ENCODE measurements around the gene EMC1. TPM values are rescaled to one million over a fixed set of nuclear protein-coding genes. Genes with fewer than 3 reads are reported as not detected.

EMC1 gene
- polyA plus RNA-seq, 1 of the 3 experiments (the other 2 are of a cell fraction), result 87.6 TPM

DNA sequence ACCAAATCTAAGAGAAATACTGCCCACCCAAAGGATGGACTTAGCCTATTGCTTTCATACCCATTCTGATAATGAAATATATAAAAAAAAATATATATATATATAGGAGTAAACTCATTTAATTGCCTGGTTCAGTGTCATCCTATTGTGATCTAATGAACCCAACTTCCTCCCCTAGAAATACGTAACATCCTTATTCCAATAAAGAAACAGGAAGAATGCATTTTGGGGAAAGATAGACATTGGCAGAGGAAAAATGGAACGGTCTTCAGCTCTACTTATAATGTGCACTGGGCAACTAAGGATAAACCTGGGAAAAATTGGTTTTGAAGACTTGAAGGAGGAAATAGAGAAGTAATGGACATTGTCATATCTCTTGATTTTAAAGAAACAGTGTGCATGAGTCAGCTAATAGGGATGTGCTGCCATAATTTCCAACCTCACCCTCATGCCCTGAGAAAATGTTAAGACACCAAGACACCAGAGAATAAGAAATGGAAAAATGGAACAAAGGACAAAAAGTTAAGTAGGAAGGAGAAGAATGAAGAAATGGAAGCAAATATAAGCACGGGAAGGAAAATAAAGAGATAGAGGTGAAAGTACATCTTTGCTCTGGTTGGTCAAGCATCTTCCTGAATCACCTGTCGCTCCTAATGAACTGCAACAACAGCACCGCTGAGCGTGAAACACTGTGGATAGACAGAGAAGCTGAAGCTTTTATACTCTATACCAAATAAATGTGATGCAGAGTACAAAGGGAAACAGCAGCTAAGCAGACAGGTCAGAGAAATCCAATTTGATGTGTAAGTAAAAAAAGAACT is 46.7 kb downstream of the EMC1 start:
- peaks cover 6 to 11% of the 10 kb centered on the region in 2 experiments for H3K36me3 ChIP-seq (replicated peaks in 1 of 2; ENCODE audit: control insufficient read depth in 1 of 2, insufficient read depth in 2 of 2, low read length in 1 of 2)
- peaks cover 13 to 24% of the 10 kb centered on the region in 2 experiments for H3K4me1 ChIP-seq (ENCODE audit: control insufficient read depth in 1 of 2, insufficient read depth in 2 of 2, low read depth in 1 of 2, low read length in 1 of 2)
- TF ChIP-seq RFX5 (IDR thresholded peaks at IDR 0.05; ENCODE audit: low read length), result no peak
- TF ChIP-seq JUND (IDR thresholded peaks at IDR 0.05), result peak; percentile 10; the same call in 1 of the 2 replicates
- peaks cover 97% of the 10 kb centered on the region for H4K20me1 ChIP-seq (ENCODE audit: insufficient read depth)
- H3K79me2 ChIP-seq (ENCODE audit: insufficient read depth), result peaks cover 100% of the 10 kb centered on the region
- H3K9me2 ChIP-seq, result no peaks in the 10 kb centered on the region
- no peak overlapping the region for H3K9ac ChIP-seq
- H3K9me3 ChIP-seq, result no peaks in the 10 kb centered on the region
- H3K4me2 ChIP-seq, result peak overlapping the region; percentile 12; the same call in 1 of the 2 replicates
- peaks cover 30% of the 10 kb centered on the region for H3F3A ChIP-seq (replicated peaks; ENCODE audit: insufficient read depth)
- POLR2A ChIA-PET, result no interaction called here
- CTCF ChIA-PET, result interaction anchor here (0.7 to 1.1 kb wide), 2 partner anchors 291 to 446 kb away, joined by 3 to 4 read pairs; no protein-coding TSS in a partner anchor
- H3K27ac ChIP-seq (ENCODE audit: low read depth in 2 of 2, low read length in 1 of 2), result peak overlapping the region in 1 of 2 experiments; percentile 41; a peak in 2 of 4 replicates
- no peak overlapping the region for H3K4me3 ChIP-seq (ENCODE audit: low read depth in 2 of 2, low read length in 1 of 2)
- no peaks in the 10 kb centered on the region for H3K27me3 ChIP-seq (ENCODE audit: insufficient read depth)
- 91% methylated on average over 6 of the region's 6 CpGs for WGBS (ENCODE audit: low lambda C conversion rate)
- DNase-seq, result no peak
- no peak overlapping the region for H2AFZ ChIP-seq (ENCODE audit: low read depth)

DNA sequence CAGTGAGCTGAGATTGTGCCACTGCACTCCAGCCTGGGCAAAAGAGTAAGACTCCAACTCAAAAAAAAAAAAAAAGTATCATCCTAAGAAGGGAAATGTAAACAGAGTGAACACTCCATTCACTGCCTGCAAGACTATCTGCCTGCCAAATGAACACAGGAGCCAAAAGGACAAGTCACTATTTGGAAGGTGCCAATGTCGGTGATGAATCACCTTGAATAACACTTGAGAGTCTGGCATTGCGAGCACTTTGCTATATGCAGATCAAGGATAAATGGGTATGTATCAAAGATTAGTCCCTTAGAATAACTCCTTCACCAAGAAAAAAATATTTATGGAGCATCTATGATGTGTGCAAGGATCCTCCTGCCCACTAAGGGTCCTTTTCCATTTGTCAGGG is 47.9 kb downstream of the EMC1 start:
- Histone ChIP-seq H3K4me3 (ENCODE audit: low read depth in 2 of 2, low read length in 1 of 2) (no peak overlapping the region), H3K79me2 (ENCODE audit: insufficient read depth) (peaks cover 100% of the 10 kb centered on the region), H3F3A (replicated peaks; ENCODE audit: insufficient read depth) (peaks cover 30% of the 10 kb centered on the region), H3K36me3 (replicated peaks in 1 of 2; ENCODE audit: control insufficient read depth in 1 of 2, insufficient read depth in 2 of 2, low read length in 1 of 2) (peaks cover 8 to 23% of the 10 kb centered on the region in 2 experiments), H2AFZ (ENCODE audit: low read depth) (no peak overlapping the region), H3K27me3 (ENCODE audit: insufficient read depth) (no peaks in the 10 kb centered on the region), H3K27ac (ENCODE audit: low read depth in 2 of 2, low read length in 1 of 2) (peak overlapping the region in 1 of 2 experiments; percentile 41; a peak in 1 of 4 replicates), H4K20me1 (ENCODE audit: insufficient read depth) (peaks cover 98% of the 10 kb centered on the region), H3K9me2 (no peaks in the 10 kb centered on the region), H3K9me3 (no peaks in the 10 kb centered on the region), H3K4me2 (no peak overlapping the region), H3K4me1 (ENCODE audit: control insufficient read depth in 1 of 2, insufficient read depth in 2 of 2, low read depth in 1 of 2, low read length in 1 of 2) (peaks cover 10 to 22% of the 10 kb centered on the region in 2 experiments), H3K9ac (no peak overlapping the region)
- ChIA-PET CTCF (no interaction called here), POLR2A (no interaction called here)
- no peak for DNase-seq
- no peak for TF ChIP-seq ELF1 (IDR thresholded peaks at IDR 0.05)
- TF ChIP-seq, protein P1, sequence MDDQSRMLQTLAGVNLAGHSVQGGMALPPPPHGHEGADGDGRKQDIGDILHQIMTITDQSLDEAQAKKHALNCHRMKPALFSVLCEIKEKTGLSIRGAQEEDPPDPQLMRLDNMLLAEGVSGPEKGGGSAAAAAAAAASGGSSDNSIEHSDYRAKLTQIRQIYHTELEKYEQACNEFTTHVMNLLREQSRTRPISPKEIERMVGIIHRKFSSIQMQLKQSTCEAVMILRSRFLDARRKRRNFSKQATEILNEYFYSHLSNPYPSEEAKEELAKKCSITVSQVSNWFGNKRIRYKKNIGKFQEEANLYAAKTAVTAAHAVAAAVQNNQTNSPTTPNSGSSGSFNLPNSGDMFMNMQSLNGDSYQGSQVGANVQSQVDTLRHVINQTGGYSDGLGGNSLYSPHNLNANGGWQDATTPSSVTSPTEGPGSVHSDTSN (IDR thresholded peaks at IDR 0.05), result peak; percentile 53; the same call in 1 of the 2 replicates
- TF ChIP-seq FOSL2 (IDR thresholded peaks at IDR 0.05; ENCODE audit: borderline replicate concordance, low read depth), result 0 out of 2 replicates have a peak, but pooled peaks have one; percentile 18
- TF ChIP-seq, protein P2, sequence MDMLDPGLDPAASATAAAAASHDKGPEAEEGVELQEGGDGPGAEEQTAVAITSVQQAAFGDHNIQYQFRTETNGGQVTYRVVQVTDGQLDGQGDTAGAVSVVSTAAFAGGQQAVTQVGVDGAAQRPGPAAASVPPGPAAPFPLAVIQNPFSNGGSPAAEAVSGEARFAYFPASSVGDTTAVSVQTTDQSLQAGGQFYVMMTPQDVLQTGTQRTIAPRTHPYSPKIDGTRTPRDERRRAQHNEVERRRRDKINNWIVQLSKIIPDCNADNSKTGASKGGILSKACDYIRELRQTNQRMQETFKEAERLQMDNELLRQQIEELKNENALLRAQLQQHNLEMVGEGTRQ (IDR thresholded peaks at IDR 0.05; ENCODE audit: borderline replicate concordance, low read depth, low read length), result no peak
- TF ChIP-seq TCF12 (IDR thresholded peaks at IDR 0.05), result no peak
- TF ChIP-seq, protein P3, sequence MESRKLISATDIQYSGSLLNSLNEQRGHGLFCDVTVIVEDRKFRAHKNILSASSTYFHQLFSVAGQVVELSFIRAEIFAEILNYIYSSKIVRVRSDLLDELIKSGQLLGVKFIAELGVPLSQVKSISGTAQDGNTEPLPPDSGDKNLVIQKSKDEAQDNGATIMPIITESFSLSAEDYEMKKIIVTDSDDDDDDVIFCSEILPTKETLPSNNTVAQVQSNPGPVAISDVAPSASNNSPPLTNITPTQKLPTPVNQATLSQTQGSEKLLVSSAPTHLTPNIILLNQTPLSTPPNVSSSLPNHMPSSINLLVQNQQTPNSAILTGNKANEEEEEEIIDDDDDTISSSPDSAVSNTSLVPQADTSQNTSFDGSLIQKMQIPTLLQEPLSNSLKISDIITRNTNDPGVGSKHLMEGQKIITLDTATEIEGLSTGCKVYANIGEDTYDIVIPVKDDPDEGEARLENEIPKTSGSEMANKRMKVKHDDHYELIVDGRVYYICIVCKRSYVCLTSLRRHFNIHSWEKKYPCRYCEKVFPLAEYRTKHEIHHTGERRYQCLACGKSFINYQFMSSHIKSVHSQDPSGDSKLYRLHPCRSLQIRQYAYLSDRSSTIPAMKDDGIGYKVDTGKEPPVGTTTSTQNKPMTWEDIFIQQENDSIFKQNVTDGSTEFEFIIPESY (IDR thresholded peaks at IDR 0.05; ENCODE audit: borderline replicate concordance, low read depth), result no peak
- no peak for TF ChIP-seq NRF1 (IDR thresholded peaks at IDR 0.05; ENCODE audit: low read depth, low read length)
- TF ChIP-seq RAD21 (IDR thresholded peaks at IDR 0.05; ENCODE audit: low read length), result no peak
- TF ChIP-seq, protein P4, sequence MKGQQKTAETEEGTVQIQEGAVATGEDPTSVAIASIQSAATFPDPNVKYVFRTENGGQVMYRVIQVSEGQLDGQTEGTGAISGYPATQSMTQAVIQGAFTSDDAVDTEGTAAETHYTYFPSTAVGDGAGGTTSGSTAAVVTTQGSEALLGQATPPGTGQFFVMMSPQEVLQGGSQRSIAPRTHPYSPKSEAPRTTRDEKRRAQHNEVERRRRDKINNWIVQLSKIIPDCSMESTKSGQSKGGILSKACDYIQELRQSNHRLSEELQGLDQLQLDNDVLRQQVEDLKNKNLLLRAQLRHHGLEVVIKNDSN (IDR thresholded peaks at IDR 0.05; ENCODE audit: borderline replicate concordance, low read depth), result no peak
- 0 out of 2 replicates have a peak, but pooled peaks have one; percentile 20 for TF ChIP-seq NFIC (IDR thresholded peaks at IDR 0.05; ENCODE audit: borderline replicate concordance)
- TF ChIP-seq CHD2 (IDR thresholded peaks at IDR 0.05; ENCODE audit: low read length, partially characterized antibody), result no peak
- no peak for TF ChIP-seq RCOR1 (IDR thresholded peaks at IDR 0.05; ENCODE audit: low read length)
- TF ChIP-seq, protein P5, sequence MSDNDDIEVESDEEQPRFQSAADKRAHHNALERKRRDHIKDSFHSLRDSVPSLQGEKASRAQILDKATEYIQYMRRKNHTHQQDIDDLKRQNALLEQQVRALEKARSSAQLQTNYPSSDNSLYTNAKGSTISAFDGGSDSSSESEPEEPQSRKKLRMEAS (IDR thresholded peaks at IDR 0.05; ENCODE audit: low read depth), result no peak
- 62% methylated on average over 2 of the region's 2 CpGs for WGBS (ENCODE audit: low lambda C conversion rate)

Data from SK-N-SH (cell line).